Measurements from ENCODE around the gene DMAC2L.

The DMAC2L gene

GRCh38 chr14:50321009-50321660, 9.0 kb downstream of the DMAC2L start:
- no peak for TF ChIP-seq ZFX (IDR thresholded peaks at IDR 0.05)
- peak; percentile 96 for TF ChIP-seq CTCF (conservative IDR thresholded peaks at IDR 0.05)
- H3K27ac ChIP-seq = no peak overlapping the region

- no peak overlapping the region for H3K27ac ChIP-seq
- TF ChIP-seq ZFX (IDR thresholded peaks at IDR 0.05) (no peak), CTCF (conservative IDR thresholded peaks at IDR 0.05) (no peak)
These were observed 19.5 kb downstream of the DMAC2L start for GRCh38 chr14:50331596-50331995.

- no peak overlapping the region for H3K27ac ChIP-seq
- TF ChIP-seq ZFX (IDR thresholded peaks at IDR 0.05) (no peak), CTCF (conservative IDR thresholded peaks at IDR 0.05) (no peak)
These were observed 20.9 kb downstream of the DMAC2L start for GRCh38 chr14:50333014-50333509.

GRCh38 chr14:50334211-50334610, 22.1 kb downstream of the DMAC2L start:
- no peak overlapping the region for H3K27ac ChIP-seq
- TF ChIP-seq ZFX (IDR thresholded peaks at IDR 0.05) = no peak
- TF ChIP-seq CTCF (conservative IDR thresholded peaks at IDR 0.05) = no peak

- no peak for TF ChIP-seq CTCF (conservative IDR thresholded peaks at IDR 0.05)
- no peak for TF ChIP-seq ZFX (IDR thresholded peaks at IDR 0.05)
- no peak overlapping the region for H3K27ac ChIP-seq
These were observed 23.3 kb downstream of the DMAC2L start for GRCh38 chr14:50335389-50335788.

- TF ChIP-seq ZFX (IDR thresholded peaks at IDR 0.05) (no peak), CTCF (conservative IDR thresholded peaks at IDR 0.05) (no peak)
- H3K27ac ChIP-seq = no peak overlapping the region
These were observed 24.1 kb downstream of the DMAC2L start for GRCh38 chr14:50335989-50336824.

GRCh38 chr14:50338587-50338986, 26.5 kb downstream of the DMAC2L start:
- peak overlapping the region; percentile 36; the same call in 1 of the 2 replicates for H3K27ac ChIP-seq
- TF ChIP-seq CTCF (conservative IDR thresholded peaks at IDR 0.05) (no peak), ZFX (IDR thresholded peaks at IDR 0.05) (no peak)
